T-helper 1 cell treated with Interleukin-12 subunit alpha and Interleukin-12 subunit beta and Interleukin-4 antibody, amounts not matched to agents 30 μg/mL and 1 μg/mL, for 36 hours (primary cell): ENCODE measurements around the gene INCA1.
A peak's percentile ranks its signal among the peaks of the same experiment; 100 is the strongest.

Experiments used
- H3K27ac Mint-ChIP-seq: one replicate; pipeline ENCODE4 v1.8.0; 2021; ENCODE audit warnings: mild to moderate bottlenecking, mixed read lengths
- H3K27me3 Mint-ChIP-seq: one replicate; pipeline ENCODE4 v1.8.0; 2021; ENCODE audit warnings: low read depth, mixed read lengths
- H3K36me3 Mint-ChIP-seq: one replicate; pipeline ENCODE4 v1.8.0; 2021; ENCODE audit warnings: low read depth, mixed read lengths
- H3K4me1 Mint-ChIP-seq: one replicate; pipeline ENCODE4 v1.8.0; 2021; ENCODE audit warnings: low read depth, mixed read lengths
- H3K4me3 Mint-ChIP-seq: one replicate; pipeline ENCODE4 v1.8.0; 2021; ENCODE audit warnings: mild to moderate bottlenecking, moderate library complexity, mixed read lengths
- H3K9me3 Mint-ChIP-seq: one replicate; pipeline ENCODE4 v1.8.0; 2021; ENCODE audit warnings: mixed read lengths

INCA1 gene

GRCh38 chr17:4970273-4970672 lies 27.0 kb downstream of the INCA1 start:
- Mint-ChIP-seq H3K27ac (no peak overlapping the region), H3K36me3 (peaks cover 59% of the 10 kb centered on the region), H3K9me3 (no peaks in the 10 kb centered on the region), H3K4me1 (peaks cover 34% of the 10 kb centered on the region), H3K4me3 (peak overlapping the region; percentile 17), H3K27me3 (no peaks in the 10 kb centered on the region)

- H3K4me3 Mint-ChIP-seq = no peak overlapping the region
Measured at GRCh38 chr17:4969551-4970173, 27.7 kb downstream of the INCA1 start.

GRCh38 chr17:4969047-4969550 lies 28.2 kb downstream of the INCA1 start:
- peaks cover 32% of the 10 kb centered on the region for H3K4me1 Mint-ChIP-seq
- H3K36me3 Mint-ChIP-seq = peaks cover 50% of the 10 kb centered on the region
- H3K4me3 Mint-ChIP-seq = no peak overlapping the region
- H3K27me3 Mint-ChIP-seq = no peaks in the 10 kb centered on the region
- H3K27ac Mint-ChIP-seq = no peak overlapping the region
- H3K9me3 Mint-ChIP-seq = no peaks in the 10 kb centered on the region

More at GRCh38 chr17:4969551-4970173, 27.7 kb downstream of the INCA1 start:
- Mint-ChIP-seq H3K4me1 (peaks cover 32% of the 10 kb centered on the region), H3K27ac (no peak overlapping the region), H3K36me3 (peaks cover 54% of the 10 kb centered on the region), H3K27me3 (no peaks in the 10 kb centered on the region), H3K9me3 (no peaks in the 10 kb centered on the region)

GRCh38 chr17:4968486-4969046 lies 28.8 kb downstream of the INCA1 start:
- Mint-ChIP-seq H3K9me3 (no peaks in the 10 kb centered on the region), H3K27me3 (no peaks in the 10 kb centered on the region), H3K4me1 (peaks cover 29% of the 10 kb centered on the region), H3K4me3 (no peak overlapping the region), H3K27ac (no peak overlapping the region), H3K36me3 (peaks cover 47% of the 10 kb centered on the region)

GRCh38 chr17:4967539-4968485 lies 29.5 kb downstream of the INCA1 start, which contains the start of gene SPAG7:
Gene SPAG7 (minus strand): TSS chr17:4967817. CDS start chr17:4967804, 13 bp downstream.
- H3K4me1 Mint-ChIP-seq = peaks cover 29% of the 10 kb centered on the region
- H3K4me3 Mint-ChIP-seq = no peak within 1 kb of the TSS
- no peaks in the 10 kb centered on the region for H3K9me3 Mint-ChIP-seq
- H3K27ac Mint-ChIP-seq = no peak within 1 kb of the TSS
- H3K27me3 Mint-ChIP-seq = no peaks in the 10 kb centered on the region
- H3K36me3 Mint-ChIP-seq = peaks cover 42% of the 10 kb centered on the region

- Mint-ChIP-seq H3K36me3 (peaks cover 35% of the 10 kb centered on the region), H3K27ac (no peak overlapping the region), H3K4me3 (no peak overlapping the region)
Measured at GRCh38 chr17:4966844-4967538, 30.3 kb downstream of the INCA1 start.

GRCh38 chr17:4965311-4965986 lies 31.9 kb downstream of the INCA1 start:
- H3K27ac Mint-ChIP-seq = no peak overlapping the region
- peaks cover 23% of the 10 kb centered on the region for H3K4me1 Mint-ChIP-seq
- H3K4me3 Mint-ChIP-seq = peak overlapping the region; percentile 16
- no peaks in the 10 kb centered on the region for H3K27me3 Mint-ChIP-seq
- H3K9me3 Mint-ChIP-seq = no peaks in the 10 kb centered on the region
- peaks cover 28% of the 10 kb centered on the region for H3K36me3 Mint-ChIP-seq

More at GRCh38 chr17:4966844-4967538, 30.3 kb downstream of the INCA1 start:
- Mint-ChIP-seq H3K4me1 (peaks cover 29% of the 10 kb centered on the region), H3K9me3 (no peaks in the 10 kb centered on the region), H3K27me3 (no peaks in the 10 kb centered on the region)

- Mint-ChIP-seq H3K4me1 (peaks cover 10% of the 10 kb centered on the region), H3K27ac (no peak overlapping the region), H3K9me3 (no peaks in the 10 kb centered on the region), H3K36me3 (peaks cover 12% of the 10 kb centered on the region), H3K4me3 (no peak overlapping the region), H3K27me3 (no peaks in the 10 kb centered on the region)
Measured at GRCh38 chr17:4960279-4960922, 36.9 kb downstream of the INCA1 start.

- Mint-ChIP-seq H3K27me3 (no peaks in the 10 kb centered on the region), H3K36me3 (peaks cover 9% of the 10 kb centered on the region), H3K27ac (no peak overlapping the region), H3K4me3 (no peak overlapping the region), H3K4me1 (peaks cover 7% of the 10 kb centered on the region), H3K9me3 (no peaks in the 10 kb centered on the region)
Measured at GRCh38 chr17:4959261-4959965, 37.9 kb downstream of the INCA1 start.

- H3K27ac Mint-ChIP-seq = no peak overlapping the region
- peaks cover 7% of the 10 kb centered on the region for H3K4me1 Mint-ChIP-seq
- H3K4me3 Mint-ChIP-seq = no peak overlapping the region
- no peaks in the 10 kb centered on the region for H3K27me3 Mint-ChIP-seq
- H3K36me3 Mint-ChIP-seq = peaks cover 11% of the 10 kb centered on the region
- H3K9me3 Mint-ChIP-seq = no peaks in the 10 kb centered on the region
Measured at GRCh38 chr17:4958102-4958501, 39.2 kb downstream of the INCA1 start.

- H3K27ac Mint-ChIP-seq = no peak overlapping the region
- no peaks in the 10 kb centered on the region for H3K27me3 Mint-ChIP-seq
- peaks cover 7% of the 10 kb centered on the region for H3K4me1 Mint-ChIP-seq
- H3K4me3 Mint-ChIP-seq = no peak overlapping the region
- no peaks in the 10 kb centered on the region for H3K9me3 Mint-ChIP-seq
- H3K36me3 Mint-ChIP-seq = peaks cover 11% of the 10 kb centered on the region
Measured at GRCh38 chr17:4956493-4957061, 40.7 kb downstream of the INCA1 start.

GRCh38 chr17:4955091-4955490 lies 42.2 kb downstream of the INCA1 start:
- H3K4me3 Mint-ChIP-seq = no peak overlapping the region
- no peak overlapping the region for H3K27ac Mint-ChIP-seq
- no peaks in the 10 kb centered on the region for H3K27me3 Mint-ChIP-seq

More at GRCh38 chr17:4955091-4955490, 42.2 kb downstream of the INCA1 start:
- peaks cover 6% of the 10 kb centered on the region for H3K36me3 Mint-ChIP-seq
- no peaks in the 10 kb centered on the region for H3K9me3 Mint-ChIP-seq
- H3K4me1 Mint-ChIP-seq = peaks cover 15% of the 10 kb centered on the region
